K562 (cell line): ENCODE measurements around the gene PPP1R12C. TPM values are rescaled to one million over a fixed set of nuclear protein-coding genes. Genes with fewer than 3 reads are reported as not detected.

Experiments
- ATAC-seq: fragments of 200-7000 bp; cut with Tn5 transposase; 3 replicates; pipeline ENCODE4 v1.9.1; 2020; ENCODE audit warnings: moderate library complexity
- BruUV-seq: library from RNA; stranded (reverse); fragments of 400-500 nt; replicated peaks from 2 replicates; lab custom pipeline; 2021; lab: Mats Ljungman, UMichigan
- CTCF ChIA-PET: fragments of 300-600 bp; formaldehyde crosslinking; extraction: SDS; loops from one replicate; lab custom pipeline; 2021; ENCODE audit warnings: low intra/inter-chr PET ratio; lab: Yijun Ruan, JAX
- POLR2A ChIA-PET: fragments of 300-600, 350-650 bp; sonication (Branson Sonifier 250); formaldehyde crosslinking; extraction: SDS; loops from one replicate; lab custom pipeline; 2021; ENCODE audit warnings: antibody characterized with exemption, inconsistent platforms; lab: Yijun Ruan, JAX
- DNase-seq, 4 experiments: peaks; one replicate each; pipeline versions ENCODE4 v3.0.0 to v3.0.0-alpha.2; 2011 to 2018; ENCODE audit warnings: low spot score in 3 of 4, mixed read lengths in 3 of 4; ENCODE audit errors: extremely low read depth in 1 of 4
- FAIRE-seq: peaks from 2 replicates; lab custom pipeline; 2011; peaks lifted over from hg19 to GRCh38; lab: Jason Lieb, UNC
- H2AFZ ChIP-seq: 2 replicates; pipeline ENCODE4 v1.6.0; 2011; ENCODE audit warnings: low read depth, low read length, control low read depth, inconsistent platforms
- H3K27ac ChIP-seq: fragments of 200-600 bp; 3 replicates; pipeline ENCODE4 v1.8.0; 2011; ENCODE audit warnings: low read depth, mild to moderate bottlenecking, control low read depth, inconsistent platforms, low read length, moderate library complexity, mixed read lengths; ENCODE audit errors: extremely low read depth
- H3K27me3 ChIP-seq, 2 experiments: fragments of 300-600 bp in 1 of 2; 2 replicates in 1 of 2; 3 replicates in 1 of 2; pipeline versions ENCODE4 v1.6.0 to v1.8.0; 2011; ENCODE audit warnings: inconsistent platforms in 2 of 2, low read length in 2 of 2, mild to moderate bottlenecking in 1 of 2, mixed read lengths in 1 of 2, moderate library complexity in 1 of 2; ENCODE audit not compliant: control insufficient read depth in 2 of 2, insufficient read depth in 2 of 2
- H3K36me3 ChIP-seq: fragments of 300-600 bp; 3 replicates; pipeline ENCODE4 v1.8.0; 2011; ENCODE audit warnings: mild to moderate bottlenecking, low read length, inconsistent platforms; ENCODE audit not compliant: control insufficient read depth, insufficient read depth
- H3K4me1 ChIP-seq, 2 experiments: fragments of 200-600 bp in 1 of 2; replicated peaks in 1 of 2; 2 replicates in 1 of 2; 3 replicates in 1 of 2; pipeline versions ENCODE4 v1.5.1 to v1.8.0; 2011; ENCODE audit warnings: inconsistent platforms in 2 of 2, low read length in 2 of 2, mild to moderate bottlenecking in 1 of 2, mixed read lengths in 1 of 2, moderate library complexity in 1 of 2; ENCODE audit not compliant: control insufficient read depth in 2 of 2, insufficient read depth in 2 of 2
- H3K4me2 ChIP-seq: 2 replicates; pipeline ENCODE4 v1.6.1; 2011; ENCODE audit warnings: low read length, control low read depth, inconsistent platforms, mixed read lengths; ENCODE audit not compliant: insufficient read depth
- H3K4me3 ChIP-seq: fragments of 200-600 bp; sonication (generic), shearing (Covaris generic); 2 replicates; pipeline ENCODE4 v1.5.1; 2016; ENCODE audit warnings: control low read depth, inconsistent platforms
- H3K79me2 ChIP-seq: fragments of 200-600 bp; 3 replicates; pipeline ENCODE4 v1.8.0; 2011; ENCODE audit warnings: low read length, inconsistent platforms; ENCODE audit not compliant: control insufficient read depth, insufficient read depth
- H3K9ac ChIP-seq, 2 experiments: 2 replicates each; pipeline versions ENCODE4 v1.6.0 to v1.6.1; 2011; ENCODE audit warnings: low read depth in 2 of 2, low read length in 2 of 2, control low read depth in 1 of 2, inconsistent platforms in 1 of 2, mild to moderate bottlenecking in 1 of 2, mixed read lengths in 1 of 2; ENCODE audit not compliant: insufficient read depth in 1 of 2
- H3K9me1 ChIP-seq: one replicate; pipeline ENCODE4 v1.6.0; 2011; ENCODE audit warnings: inconsistent platforms, mild to moderate bottlenecking, low read length, moderate library complexity; ENCODE audit not compliant: control insufficient read depth, insufficient read depth
- H3K9me3 ChIP-seq: replicated peaks from 2 replicates; pipeline ENCODE4 v1.5.1; 2011; ENCODE audit warnings: low read depth, low read length, inconsistent platforms; ENCODE audit not compliant: control insufficient read depth, insufficient read depth
- H4K20me1 ChIP-seq: replicated peaks from 2 replicates; pipeline ENCODE4 v1.6.1; 2011; ENCODE audit warnings: low read length, inconsistent platforms, mixed read lengths; ENCODE audit not compliant: control insufficient read depth, insufficient read depth
- ATF4 ChIP-seq: fragments of 450-650 bp; formaldehyde crosslinking; IDR thresholded peaks from 2 replicates; pipeline ENCODE4 v1.4.0; 2022; ENCODE audit warnings: mild to moderate bottlenecking, moderate library complexity
- ETS2 ChIP-seq: IDR thresholded peaks from 2 replicates; pipeline ENCODE4 v1.6.1; 2016; ENCODE audit warnings: borderline replicate concordance, missing genetic modification characterization, mild to moderate bottlenecking, moderate library complexity, missing compliant biosample characterization; ENCODE audit not compliant: poor library complexity, severe bottlenecking
- POLR2A ChIP-seq: fragments of 450-650 bp; conservative IDR thresholded peaks from 2 replicates; pipeline ENCODE4 v1.6.1; 2016
- POLR2G ChIP-seq: fragments of 200-400 bp; formaldehyde crosslinking; IDR thresholded peaks from 2 replicates; pipeline ENCODE4 v1.6.1; 2017; ENCODE audit warnings: low read depth, mild to moderate bottlenecking, antibody characterized with exemption, low read length, moderate library complexity
- RBFOX2 ChIP-seq: fragments of 200-400 bp; formaldehyde crosslinking; IDR thresholded peaks from 2 replicates; pipeline ENCODE4 v1.6.1; 2017; ENCODE audit warnings: low read depth, mild to moderate bottlenecking, low read length, moderate library complexity
- RBM22 ChIP-seq: fragments of 200-400 bp; formaldehyde crosslinking; IDR thresholded peaks from 2 replicates; pipeline ENCODE4 v1.6.1; 2018; ENCODE audit warnings: low read length, low read depth; ENCODE audit not compliant: poor library complexity, severe bottlenecking
- ZNF133 ChIP-seq: fragments of 250-450 bp; sonication (Bioruptor Pico); IDR thresholded peaks from 2 replicates; pipeline ENCODE4 v1.4.0; 2020; ENCODE audit warnings: mild to moderate bottlenecking
- ZNF347 ChIP-seq: fragments of 450-650 bp; formaldehyde crosslinking; IDR thresholded peaks from 2 replicates; pipeline ENCODE4 v1.4.0; 2020; ENCODE audit warnings: low read depth, mild to moderate bottlenecking, moderate library complexity
- WGBS: fragments of 100-300 bp; shearing (Covaris generic); methylation state at CpG from one replicate; pipeline ENCODE4 v1.1.6; 2016; ENCODE audit warnings: low coverage, mixed read lengths; ENCODE audit not compliant: insufficient coverage; ENCODE audit errors: missing lambda C conversion rate; 5-methylcytosine and 5-hydroxymethylcytosine counted together
- in situ Hi-C: fragments of 300-500 bp; cut with MboI; formaldehyde crosslinking; loops from 4 replicates; pipeline ENCODE4 v1.15.0; 2018; ENCODE audit warnings: inconsistent platforms, mixed read lengths
- intact Hi-C: fragments of 100-400 bp; cut with micrococcal nuclease; formaldehyde crosslinking; loops from 2 replicates; pipeline ENCODE4 v1.14.2; 2022
- polyA plus RNA-seq, 8 experiments: library from polyadenylated mRNA; depleted of rRNA in 4 of 8; stranded (reverse) in 5 of 8; unstranded in 3 of 8; fragments of >200 nt; fragmentation: Nextera tagmentation in 2 of 8; fragmentation: Illumina TruSeq in 1 of 8; extraction: Ambion mirVana in 2 of 8; extraction: Trizol in 1 of 8; gene quantifications; 2 replicates each; pipeline versions ENCODE4 v1.2.1 to v1.2.3, GENCODE V29; 2011 to 2014; ENCODE audit warnings: inconsistent platforms in 1 of 8, missing spikeins in 1 of 8
- total RNA-seq, 7 experiments: library from RNA; depleted of rRNA in 6 of 7; stranded (reverse); fragments of >200 nt in 6 of 7; fragmentation: Illumina TruSeq in 2 of 7; extraction: Trizol in 2 of 7; gene quantifications; 2 replicates each; pipeline versions ENCODE4 v1.2.1 to v1.2.3, GENCODE V29; 2011 to 2021; ENCODE audit warnings: low replicate concordance in 1 of 7
- TF ChIP-seq, protein P1 (sequence below): sonication (generic); formaldehyde crosslinking; IDR thresholded peaks from 2 replicates; pipeline ENCODE4 v1.8.1; 2023; ENCODE audit warnings: mild to moderate bottlenecking, missing genetic modification reagents

PPP1R12C gene
- total and polyA plus RNA-seq, 9 of the 15 experiments (the other 6 are each of a cell fraction or from before 2014, with no cell fraction given), result 1.8 to 136 (median 33.7) TPM

GRCh38 chr19:55086730-55087541 is 30.5 kb downstream of the PPP1R12C start:
- POLR2A ChIA-PET, result interaction anchor here (0.8 to 2.0 kb wide), 4 partner anchors 31 to 331 kb away, joined by 3 to 5 read pairs (median 4); partner anchors contain the start of genes PPP1R12C and UBE2S
- CTCF ChIA-PET, result no interaction called here
- Histone ChIP-seq H3K9me1 (no peaks in the 10 kb centered on the region), H3K27ac (no peak overlapping the region), H3K9ac (no peak overlapping the region), H3K79me2 (no peaks in the 10 kb centered on the region), H2AFZ (no peak overlapping the region), H3K36me3 (peaks cover 38% of the 10 kb centered on the region; the same call in 2 of the 3 replicates), H3K4me2 (no peak overlapping the region), H3K27me3 (no peaks in the 10 kb centered on the region), H4K20me1 (peaks cover 4% of the 10 kb centered on the region; the same call in 1 of the 2 replicates), H3K4me1 (peaks cover 0 to 56% of the 10 kb centered on the region in 2 experiments; a peak in 3 of 5 replicates), H3K9me3 (no peaks in the 10 kb centered on the region), H3K4me3 (no peak overlapping the region)
- in situ Hi-C loops, result no loop called here
- FAIRE-seq, result no peak
- 94% methylated on average over 35 of the region's 74 CpGs for WGBS
- intact Hi-C loops, result loop anchor here (10.0 kb wide), 1 partner anchor 328 kb away; no protein-coding TSS in a partner anchor
- peak in 1 of 4 experiments; percentile 26 for DNase-seq
- ATAC-seq, result no peak
- TF ChIP-seq ZNF133 (CRISPR knock-in tag), result no peak
- TF ChIP-seq ETS2, result no peak
- TF ChIP-seq RBM22, result peak; percentile 0
- peak; percentile 70 for TF ChIP-seq POLR2G
- TF ChIP-seq POLR2A, result 0 out of 2 replicates have a peak, but pooled peaks have one; percentile 19
- no peak for TF ChIP-seq ZNF347
- 0 out of 2 replicates have a peak, but pooled peaks have one; percentile 42 for TF ChIP-seq RBFOX2
- no peak for TF ChIP-seq ATF4 (CRISPR knock-in tag)
- TF ChIP-seq, protein P1, sequence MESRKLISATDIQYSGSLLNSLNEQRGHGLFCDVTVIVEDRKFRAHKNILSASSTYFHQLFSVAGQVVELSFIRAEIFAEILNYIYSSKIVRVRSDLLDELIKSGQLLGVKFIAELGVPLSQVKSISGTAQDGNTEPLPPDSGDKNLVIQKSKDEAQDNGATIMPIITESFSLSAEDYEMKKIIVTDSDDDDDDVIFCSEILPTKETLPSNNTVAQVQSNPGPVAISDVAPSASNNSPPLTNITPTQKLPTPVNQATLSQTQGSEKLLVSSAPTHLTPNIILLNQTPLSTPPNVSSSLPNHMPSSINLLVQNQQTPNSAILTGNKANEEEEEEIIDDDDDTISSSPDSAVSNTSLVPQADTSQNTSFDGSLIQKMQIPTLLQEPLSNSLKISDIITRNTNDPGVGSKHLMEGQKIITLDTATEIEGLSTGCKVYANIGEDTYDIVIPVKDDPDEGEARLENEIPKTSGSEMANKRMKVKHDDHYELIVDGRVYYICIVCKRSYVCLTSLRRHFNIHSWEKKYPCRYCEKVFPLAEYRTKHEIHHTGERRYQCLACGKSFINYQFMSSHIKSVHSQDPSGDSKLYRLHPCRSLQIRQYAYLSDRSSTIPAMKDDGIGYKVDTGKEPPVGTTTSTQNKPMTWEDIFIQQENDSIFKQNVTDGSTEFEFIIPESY (CRISPR knock-in tag), result peak; percentile 40; the same call in 1 of the 2 replicates
- BruUV-seq, result no TSS peak
